DMS153 (cell line): ENCODE measurements around the gene PTPN3.

ENCODE experiments used
- DNase-seq: peaks from one replicate; lab custom pipeline; 2025; lab: John Stamatoyannopoulos, UW

PTPN3 gene

DNA sequence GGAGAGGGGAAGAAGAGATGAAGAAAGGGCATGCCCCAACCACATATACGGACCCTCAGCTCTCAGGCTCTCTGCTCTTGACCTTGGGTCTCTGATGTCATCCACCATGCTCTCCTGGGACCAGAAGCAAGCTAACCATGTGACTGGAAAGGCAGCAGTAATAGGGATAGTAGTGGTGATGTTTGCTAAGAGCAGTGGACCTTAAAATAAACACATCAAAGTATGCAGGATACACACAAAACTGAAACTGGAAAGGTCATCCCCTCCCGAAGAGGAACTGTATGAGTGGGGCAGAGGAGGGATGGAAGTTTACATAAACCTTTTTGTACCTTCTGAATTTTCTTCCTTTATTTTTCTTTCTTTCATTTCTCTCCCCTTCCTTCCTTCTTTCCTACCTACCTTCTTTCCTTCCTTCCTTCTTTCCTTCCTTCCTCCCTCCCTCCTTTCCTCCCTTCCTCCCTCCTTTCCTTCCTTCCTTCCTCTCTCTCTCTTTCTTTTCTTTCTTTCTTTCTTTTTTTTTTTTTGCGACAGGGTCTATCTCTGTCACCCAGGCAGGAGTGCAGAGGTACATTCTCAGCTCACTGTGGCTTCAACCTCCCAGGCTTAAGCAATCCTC lies 8.1 kb upstream of the PTPN3 start:
- DNase-seq = peak; percentile 62

- no peak for DNase-seq
These were observed 6.6 kb upstream of the PTPN3 start for GRCh38 chr9:109504689-109505088.

GRCh38 chr9:109500421-109500974 lies 2.4 kb upstream of the PTPN3 start:
- no peak for DNase-seq

- no peak for DNase-seq
These were observed 1.7 kb upstream of the PTPN3 start for GRCh38 chr9:109499631-109500410.

DNA sequence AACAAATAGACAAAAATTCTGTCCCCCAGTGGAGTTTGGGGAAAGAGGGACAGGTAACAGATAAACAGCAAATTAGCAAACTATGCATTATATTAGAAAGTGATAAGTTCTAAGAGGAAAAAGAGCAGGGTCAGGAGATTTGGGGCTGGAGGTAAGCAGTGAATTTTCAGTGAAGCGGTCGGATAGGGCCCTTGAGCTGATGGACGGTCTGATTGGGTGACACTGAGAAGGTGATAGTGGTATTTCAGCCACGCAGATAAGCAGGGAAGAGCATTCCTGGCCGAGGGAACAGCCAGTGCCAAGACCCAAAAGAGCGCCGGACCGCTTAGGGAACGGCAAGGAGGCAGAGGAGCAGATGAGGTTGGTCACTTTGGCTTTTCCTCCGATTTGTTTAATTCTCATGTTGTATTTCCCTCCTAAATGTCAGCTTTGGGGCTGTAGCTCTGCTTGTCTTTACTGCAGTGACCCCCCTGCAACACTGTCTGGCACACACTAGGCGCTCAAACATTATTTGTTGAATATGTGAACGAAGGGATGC lies 1.1 kb upstream of the PTPN3 start:
- no peak for DNase-seq

GRCh38 chr9:109497226-109498153 lies 617 bp downstream of the PTPN3 start:
- no peak for DNase-seq

DNA sequence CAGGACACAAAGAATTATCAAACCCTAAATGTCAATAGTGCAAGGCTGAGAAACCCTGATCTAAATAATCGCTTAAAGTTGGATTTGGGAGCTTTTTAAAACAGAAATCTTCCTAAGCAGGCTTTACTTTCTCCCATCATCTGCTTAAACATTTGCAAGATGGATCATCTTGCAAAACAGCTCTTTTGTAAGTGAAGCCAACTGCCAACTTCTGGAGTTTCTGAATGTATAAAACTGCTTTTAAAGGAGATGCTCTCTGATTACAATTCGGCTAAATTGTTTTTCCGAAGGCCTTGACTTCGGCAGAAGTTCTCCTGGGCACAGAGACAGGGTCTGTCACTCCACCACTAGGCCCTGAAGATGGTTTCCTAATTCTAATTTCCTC lies 1.3 kb downstream of the PTPN3 start:
- DNase-seq = no peak

DNA sequence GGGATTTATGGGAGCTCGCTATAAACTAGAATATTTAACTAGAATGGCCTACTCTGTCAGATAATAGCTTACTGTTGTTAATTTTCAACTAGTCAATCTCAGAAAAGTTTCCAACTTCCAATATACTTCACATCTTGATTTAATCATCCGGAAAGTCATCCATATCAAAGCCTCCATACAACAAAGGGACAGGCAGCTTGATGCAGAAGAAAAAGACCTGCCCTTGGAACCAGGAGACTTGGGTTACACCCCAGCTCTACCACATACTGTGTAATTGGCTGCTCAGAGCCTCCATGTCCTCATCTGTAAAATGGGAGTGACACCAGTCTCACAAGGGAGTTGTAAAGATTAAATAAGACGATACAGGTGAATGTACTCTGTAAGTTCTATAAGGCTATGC lies 1.9 kb downstream of the PTPN3 start:
- no peak for DNase-seq

DNA sequence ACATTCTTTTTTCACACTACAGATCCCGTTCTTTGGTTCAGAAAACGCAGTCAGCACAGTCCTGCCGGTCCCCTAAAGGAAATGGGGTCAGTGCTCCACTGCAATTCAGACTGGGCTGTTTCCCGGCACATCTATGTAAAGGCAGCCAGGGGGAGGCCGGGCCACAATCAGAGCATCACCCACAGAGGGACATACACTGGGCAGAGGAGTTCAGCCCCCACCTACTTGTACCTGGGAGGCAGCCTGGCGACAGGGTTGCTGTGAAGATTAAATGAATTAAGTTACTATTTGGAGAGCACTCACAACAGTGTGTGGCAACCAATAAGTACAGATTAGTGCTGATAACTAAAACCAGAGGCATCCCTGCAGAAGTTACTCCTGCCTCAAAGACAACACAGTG lies 4.5 kb downstream of the PTPN3 start:
- DNase-seq = no peak

DNA sequence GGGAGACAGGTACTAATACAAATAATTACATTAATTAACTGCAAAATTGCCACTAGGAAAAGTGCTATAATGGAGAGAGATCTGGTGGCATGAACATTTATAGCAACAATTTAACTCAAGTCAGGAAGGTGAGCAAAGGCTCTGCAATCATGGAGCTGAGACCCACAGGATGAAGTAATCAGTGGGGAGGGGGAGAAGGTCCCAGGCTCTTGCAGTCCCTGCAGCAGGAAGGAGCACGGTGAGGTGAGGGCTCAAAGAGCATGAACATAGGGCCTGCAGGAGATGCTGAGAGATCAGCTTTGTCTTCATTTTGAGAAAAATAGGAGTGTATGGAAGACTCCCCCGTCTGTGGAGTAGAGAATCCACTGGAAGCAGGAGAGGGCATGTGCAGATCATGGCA lies 6.5 kb downstream of the PTPN3 start:
- DNase-seq = no peak

GRCh38 chr9:109488791-109489492 lies 9.2 kb downstream of the PTPN3 start:
- DNase-seq = no peak

- no peak for DNase-seq
These were observed 9.8 kb downstream of the PTPN3 start for GRCh38 chr9:109488351-109488750.

DNA sequence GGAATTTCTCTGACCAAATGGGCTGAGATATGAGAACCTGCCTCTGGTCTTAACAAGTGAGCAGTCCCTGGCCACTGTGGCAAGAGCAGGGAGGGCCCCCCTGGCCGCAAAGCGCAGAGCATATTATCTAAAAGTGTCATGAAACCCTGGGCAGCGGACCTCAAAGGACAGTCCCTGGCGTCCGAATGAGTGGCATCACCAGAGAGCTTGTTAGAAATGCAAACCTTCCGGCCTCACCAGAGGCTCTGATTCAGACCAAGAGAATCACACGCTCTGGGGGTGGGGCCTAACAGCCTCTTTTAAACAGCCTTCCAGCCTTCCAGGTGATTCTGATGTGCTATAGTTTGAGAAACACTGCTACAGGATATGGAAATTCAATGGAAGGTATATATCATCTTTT lies 10.9 kb downstream of the PTPN3 start:
- no peak for DNase-seq

GRCh38 chr9:109483744-109484429 lies 14.2 kb downstream of the PTPN3 start:
- DNase-seq = no peak

- no peak for DNase-seq
These were observed 15.7 kb downstream of the PTPN3 start for GRCh38 chr9:109482391-109482916.

- DNase-seq = no peak
These were observed 16.3 kb downstream of the PTPN3 start for GRCh38 chr9:109481856-109482255.

DNA sequence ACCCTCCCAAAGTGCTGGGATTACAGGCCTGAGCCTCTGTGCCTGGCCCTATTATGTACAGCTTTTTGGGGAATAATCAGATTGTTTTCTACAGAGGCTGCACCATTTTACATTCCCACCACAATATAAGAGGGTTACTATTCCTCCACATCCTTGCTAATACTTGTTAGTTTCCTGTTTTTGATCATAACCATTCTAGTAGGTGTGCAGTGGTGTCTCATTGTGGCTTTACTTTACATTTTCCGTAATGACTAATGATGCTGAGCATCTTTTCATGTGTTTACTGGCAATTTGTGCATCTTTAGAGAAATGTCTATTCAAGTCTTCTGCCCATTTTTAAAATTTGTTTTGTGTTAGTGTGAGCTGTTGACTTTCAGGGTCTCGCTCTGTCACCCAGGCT lies 18.3 kb downstream of the PTPN3 start:
- DNase-seq = no peak

DNA sequence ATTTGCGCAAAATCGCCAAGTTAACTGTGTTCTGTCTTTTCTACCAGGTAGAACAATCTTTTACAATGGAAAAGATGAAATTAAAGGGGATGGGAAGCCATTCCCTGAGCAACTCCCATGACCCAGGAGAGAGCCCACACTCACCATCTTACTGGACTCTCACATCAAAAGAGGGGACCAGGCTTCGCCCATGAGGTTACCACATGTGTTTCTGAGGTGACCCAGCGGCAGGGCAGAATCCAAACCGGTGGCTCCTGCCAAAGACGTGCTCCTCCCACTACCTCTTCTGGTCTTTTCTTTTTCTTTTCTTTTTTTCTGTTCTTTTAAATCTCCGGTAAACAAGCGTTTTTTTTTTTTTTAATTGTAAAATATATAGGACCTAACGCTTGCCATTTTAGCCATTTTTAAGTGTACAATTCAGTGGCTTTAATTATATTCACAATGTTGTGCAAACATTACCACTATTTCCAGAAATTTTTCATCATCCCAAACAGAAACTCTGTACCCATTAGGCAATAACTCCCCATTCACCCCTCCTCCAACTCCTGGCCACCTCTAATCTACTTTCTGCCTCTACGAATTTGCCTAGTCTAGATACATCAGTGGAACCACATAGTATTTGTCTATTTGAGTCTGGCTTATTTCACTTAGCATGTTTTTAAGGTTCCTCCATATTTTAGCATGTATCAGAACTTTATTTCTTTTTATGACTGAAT lies 19.3 kb downstream of the PTPN3 start:
- DNase-seq = no peak

DNA sequence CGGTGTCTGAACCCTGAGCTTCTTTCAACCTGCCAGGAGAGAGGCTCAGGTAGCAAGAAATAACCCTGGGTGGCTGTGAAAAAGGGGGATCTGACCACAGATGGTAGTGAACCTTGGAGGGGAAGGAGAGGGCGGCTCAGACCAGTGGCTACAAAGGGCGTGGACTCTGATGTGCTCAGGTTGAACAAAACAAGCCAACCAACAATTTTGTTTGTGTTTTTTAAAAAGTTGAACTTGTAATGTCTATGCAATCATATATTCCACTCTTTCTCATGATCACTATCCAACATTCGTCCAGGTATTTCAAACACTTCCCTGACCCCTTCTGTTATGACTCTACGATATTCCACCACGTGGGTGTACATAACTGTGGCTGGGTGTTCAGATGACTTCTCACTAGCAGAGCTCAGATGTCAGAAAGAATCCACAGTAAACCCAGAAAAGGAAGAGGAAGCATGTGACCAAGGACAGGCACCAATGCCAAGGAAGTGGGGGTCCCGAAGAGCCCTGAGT lies 20.0 kb downstream of the PTPN3 start:
- no peak for DNase-seq
